ENCODE data around the gene CXCL10.
A peak's percentile ranks its signal among the peaks of the same experiment; 100 is the strongest.
"Not testable (repeated sequence)": the region's sequence is repeated elsewhere in the genome, so short reads cannot be mapped to it uniquely, and the experiment has no call there.

CXCL10 gene

GRCh38 chr4:76023389-76023788 is at the start of gene CXCL10:
TSS of gene CXCL10 (minus strand) at chr4:76023497. CDS start at chr4:76023431, 66 bp downstream.
- DNase-seq (ENCODE audit: low read depth in 2 of 2) = no peak

DNA sequence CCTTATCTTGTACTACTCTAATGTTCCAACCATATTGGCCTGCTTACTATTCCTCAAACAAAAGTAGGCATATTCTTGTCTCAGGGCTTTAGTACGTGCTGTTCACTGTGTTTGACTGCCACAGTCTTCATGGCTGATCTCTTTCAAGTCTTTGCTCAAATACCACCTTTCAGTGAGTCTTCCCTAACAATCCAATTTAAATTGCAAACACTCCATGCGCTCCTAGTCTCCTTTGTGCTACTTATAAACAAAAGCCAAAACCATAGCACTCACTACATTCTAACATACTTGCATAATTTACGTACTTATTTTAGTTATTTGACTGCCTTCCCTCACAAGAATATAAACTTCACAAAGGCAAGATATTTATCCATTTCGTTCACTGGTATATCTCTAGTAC is 49.5 kb upstream of the CXCL10 start:
- no peak for DNase-seq (ENCODE audit: low read depth in 2 of 2)

DNA sequence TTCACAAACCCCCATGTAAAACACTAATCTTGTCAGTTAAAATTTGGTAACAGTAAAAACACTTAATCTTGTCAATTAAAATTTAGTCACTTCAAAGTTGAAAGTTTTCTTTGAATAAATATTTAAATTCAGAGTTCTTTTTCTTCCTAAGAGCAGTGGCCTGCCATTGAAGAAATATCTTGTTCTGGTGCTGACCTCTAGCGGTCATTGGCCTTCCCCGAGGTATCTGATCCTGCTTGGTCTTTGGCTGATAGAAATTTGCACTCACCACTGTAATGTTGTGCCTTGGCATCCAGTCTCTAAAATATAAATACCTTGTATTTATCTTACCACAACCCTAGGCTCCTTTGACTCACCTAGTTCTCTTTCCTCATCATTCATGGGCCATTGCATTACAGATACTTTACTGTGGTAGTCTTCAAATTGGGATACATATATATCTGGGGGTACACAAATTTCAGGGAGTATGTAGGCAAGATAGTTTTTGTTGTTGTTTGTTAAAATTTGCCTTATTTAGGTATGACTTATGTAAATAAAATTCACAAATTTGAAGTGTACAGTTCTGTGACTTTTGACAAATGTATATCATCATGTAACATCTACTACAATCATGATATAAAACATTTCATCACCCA is 44.5 kb upstream of the CXCL10 start:
- peak; percentile 34 to 35 for DNase-seq (ENCODE audit: low read depth in 2 of 2)

- DNase-seq (ENCODE audit: low read depth in 2 of 2) = no peak
Measured at GRCh38 chr4:76066546-76066945, 43.2 kb upstream of the CXCL10 start.

- DNase-seq (ENCODE audit: low read depth in 2 of 2) = no peak
Measured at GRCh38 chr4:76061982-76062381, 38.7 kb upstream of the CXCL10 start.

DNA sequence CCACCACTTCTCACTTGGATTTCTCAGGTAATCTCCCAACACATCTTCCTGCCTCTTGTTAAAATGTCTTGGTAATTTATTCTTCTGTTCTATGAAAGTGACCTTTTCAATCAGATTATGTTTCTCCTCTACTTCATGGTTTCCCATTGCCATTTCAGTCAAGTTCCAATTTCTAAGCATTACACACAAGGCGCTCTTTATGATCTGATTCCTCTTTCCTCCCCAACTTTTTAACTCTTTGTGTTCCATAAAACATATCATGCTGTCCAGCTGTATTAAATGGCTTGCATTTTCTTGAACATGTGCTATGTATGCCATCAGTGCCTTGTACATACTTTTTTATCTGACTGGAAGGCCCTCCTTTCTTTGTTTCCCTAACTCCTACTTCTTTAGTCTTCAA is 38.1 kb upstream of the CXCL10 start:
- DNase-seq (ENCODE audit: low read depth in 2 of 2) = no peak

DNA sequence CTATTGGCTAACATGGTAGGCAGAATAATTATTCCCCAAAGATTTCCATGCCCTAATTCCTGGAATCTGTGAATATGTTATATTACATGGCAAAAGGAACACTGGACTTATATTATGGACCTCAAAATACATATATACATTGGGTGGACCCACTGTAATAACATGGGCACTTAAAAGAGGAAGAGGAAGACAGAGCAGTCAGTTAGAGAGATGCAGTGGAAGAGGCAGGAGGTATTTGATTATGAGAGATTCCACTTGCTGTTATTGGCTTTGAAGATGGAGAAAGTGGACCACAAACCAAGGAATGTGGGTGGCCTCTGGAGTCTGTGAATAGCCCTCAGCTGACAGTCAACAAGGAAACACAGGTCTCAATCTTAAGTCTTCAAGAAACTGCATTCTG is 37.2 kb upstream of the CXCL10 start:
- no peak for DNase-seq (ENCODE audit: low read depth in 2 of 2)

DNA sequence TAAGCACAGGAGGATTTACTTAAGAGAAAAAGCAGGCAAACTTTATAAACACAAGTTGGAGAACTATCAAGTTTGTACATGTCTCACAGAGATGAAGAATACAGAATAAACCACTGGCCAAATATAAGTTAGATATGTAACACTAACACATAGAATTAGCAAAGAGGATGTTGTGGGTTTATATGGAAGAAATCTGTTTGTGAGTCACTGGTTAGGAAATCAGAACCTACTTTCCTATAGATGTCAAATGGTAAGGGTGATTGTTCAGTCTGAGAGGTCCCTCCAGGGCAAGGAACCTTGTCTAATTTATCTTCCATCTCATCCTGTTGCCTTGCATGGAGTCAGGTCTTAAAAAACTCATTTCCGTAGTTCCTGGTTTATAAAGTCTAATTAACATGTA is 36.5 kb upstream of the CXCL10 start:
- no peak for DNase-seq (ENCODE audit: low read depth in 2 of 2)

- DNase-seq (ENCODE audit: low read depth in 2 of 2) = no peak
Measured at GRCh38 chr4:76058888-76059426, 35.7 kb upstream of the CXCL10 start.

GRCh38 chr4:76058302-76058701 is 35.0 kb upstream of the CXCL10 start:
- DNase-seq (ENCODE audit: low read depth in 2 of 2) = no peak

DNA sequence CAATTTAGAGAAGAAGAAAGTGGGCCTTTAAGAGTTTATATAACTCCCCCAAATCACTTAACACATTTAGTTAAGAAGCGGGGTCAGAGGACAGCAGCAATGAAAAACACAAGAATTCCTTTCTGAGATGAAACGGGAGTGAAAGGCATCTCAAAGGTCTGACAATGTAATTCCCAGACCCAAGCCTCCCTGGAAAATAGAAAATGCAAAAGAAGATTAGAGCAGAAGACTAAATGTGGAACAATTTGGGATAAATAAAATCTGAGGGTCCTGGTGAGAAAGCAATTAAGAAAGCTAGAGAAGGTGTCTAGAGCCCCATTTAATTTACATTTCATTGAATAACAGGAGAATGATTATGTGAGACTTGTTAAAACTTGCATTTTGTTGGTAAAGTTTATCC is 32.1 kb upstream of the CXCL10 start:
- no peak for DNase-seq (ENCODE audit: low read depth in 2 of 2)

DNA sequence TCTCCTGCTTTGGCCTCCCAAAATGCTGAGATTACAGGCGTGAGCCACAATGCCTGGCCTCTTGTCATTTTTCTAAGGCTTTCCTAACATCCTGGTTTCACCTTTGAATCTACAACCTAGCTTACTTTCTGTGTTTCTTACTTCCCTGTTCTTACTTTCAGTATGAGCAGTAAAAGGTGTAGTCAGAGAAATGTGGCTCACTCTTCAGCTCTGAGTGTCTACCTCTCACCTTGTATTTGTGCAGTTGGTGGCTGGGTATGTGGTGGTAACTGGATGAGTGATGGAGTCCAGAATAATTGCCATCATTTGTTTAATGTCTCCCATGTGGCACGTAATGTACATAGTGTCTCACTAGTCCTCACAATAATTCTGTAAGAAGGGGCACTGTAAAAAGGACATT is 31.7 kb upstream of the CXCL10 start:
- DNase-seq (ENCODE audit: low read depth in 2 of 2) = no peak

DNA sequence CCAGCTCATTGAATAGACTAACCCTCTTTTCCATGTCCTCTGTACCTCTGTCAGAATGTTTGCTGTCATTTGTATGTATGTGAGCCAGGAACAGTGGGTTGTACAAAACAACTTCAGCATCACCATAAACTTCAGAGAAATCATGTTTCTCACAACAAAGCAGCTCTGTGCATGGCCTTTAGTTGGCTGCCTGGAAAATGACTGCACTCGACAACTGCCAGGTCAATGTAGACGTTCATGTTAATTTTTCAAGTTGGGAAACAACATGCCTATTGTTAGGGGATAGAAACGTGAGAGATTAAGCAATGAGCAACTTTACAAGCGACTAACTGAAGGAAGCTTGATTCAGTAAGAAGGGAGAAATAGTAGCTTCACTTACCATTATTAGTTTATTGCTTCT is 30.4 kb upstream of the CXCL10 start:
- DNase-seq (ENCODE audit: low read depth in 2 of 2) = no peak

DNA sequence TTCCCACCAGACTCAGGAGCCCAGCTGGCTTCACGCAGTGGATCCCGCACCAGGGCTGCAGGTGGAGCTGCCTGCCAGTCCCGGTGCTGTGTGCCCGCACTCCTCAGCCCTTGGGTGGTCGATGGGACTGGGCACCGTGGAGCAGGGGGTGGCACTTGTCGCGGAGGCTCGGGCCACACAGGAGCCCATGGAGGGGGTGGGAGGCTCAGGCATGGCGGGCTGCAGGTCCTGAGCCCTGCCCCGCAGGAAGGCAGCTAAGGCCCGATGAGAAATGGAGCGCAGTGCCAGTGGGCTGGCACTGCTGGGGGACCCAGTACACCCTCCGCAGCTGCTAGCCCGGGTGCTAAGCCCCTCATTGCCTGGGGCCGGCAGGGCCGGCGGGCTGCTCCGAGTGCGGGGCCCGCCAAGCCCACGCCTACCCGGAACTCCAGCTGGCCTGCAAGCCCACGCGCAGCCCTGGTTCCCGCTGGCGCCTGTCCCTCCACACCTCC is 27.3 kb upstream of the CXCL10 start:
- not testable (repeated sequence) for DNase-seq (ENCODE audit: low read depth in 2 of 2)

DNA sequence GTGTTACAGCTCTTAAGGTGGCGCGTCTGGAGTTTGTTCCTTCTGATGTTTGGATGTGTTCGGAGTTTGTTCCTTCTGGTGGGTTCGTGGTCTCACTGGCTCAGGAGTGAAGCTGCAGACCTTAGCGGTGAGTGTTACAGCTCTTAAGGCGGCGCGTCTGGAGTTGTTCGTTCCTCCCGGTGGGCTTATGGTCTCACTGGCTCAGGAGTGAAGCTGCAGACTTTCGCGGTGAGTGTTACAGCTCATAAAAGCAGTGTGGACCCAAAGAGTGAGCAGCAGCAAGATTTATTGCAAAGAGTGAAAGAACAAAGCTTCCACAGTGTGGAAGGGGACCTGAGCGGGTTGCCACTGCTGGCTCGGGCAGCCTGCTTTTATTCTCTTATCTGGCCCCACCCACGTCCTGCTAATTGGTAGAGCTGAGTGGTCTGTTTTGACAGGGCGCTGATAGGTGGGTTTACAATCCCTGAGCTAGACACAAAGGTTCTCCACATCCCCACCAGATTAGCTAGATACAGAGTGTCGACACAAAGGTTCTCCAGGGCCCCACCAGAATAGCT is 26.6 kb upstream of the CXCL10 start:
- DNase-seq (ENCODE audit: low read depth in 2 of 2) = not testable (repeated sequence)

DNA sequence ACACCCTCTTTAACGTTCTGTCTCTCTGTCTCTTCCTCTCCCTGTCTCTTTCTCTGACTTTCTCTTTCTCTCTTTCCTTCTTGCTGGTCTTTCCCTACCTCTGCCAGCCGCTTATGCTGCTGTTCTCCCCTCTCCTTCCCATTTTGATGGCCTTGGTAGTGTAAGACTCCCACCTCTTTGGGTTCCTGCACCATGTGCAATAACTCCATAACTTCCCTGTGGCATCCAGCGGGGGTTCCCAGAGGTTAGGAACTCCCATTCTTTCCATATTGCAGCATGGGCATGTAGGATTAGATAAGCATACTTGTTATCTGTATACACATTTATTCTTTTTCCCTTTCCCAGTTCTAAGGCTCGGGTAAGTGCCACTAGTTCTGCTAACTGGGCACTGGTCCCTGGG is 21.4 kb upstream of the CXCL10 start:
- DNase-seq (ENCODE audit: low read depth in 2 of 2) = not testable (repeated sequence)

GRCh38 chr4:76043306-76043705 is 20.0 kb upstream of the CXCL10 start:
- not testable (repeated sequence) for DNase-seq (ENCODE audit: low read depth in 2 of 2)

DNA sequence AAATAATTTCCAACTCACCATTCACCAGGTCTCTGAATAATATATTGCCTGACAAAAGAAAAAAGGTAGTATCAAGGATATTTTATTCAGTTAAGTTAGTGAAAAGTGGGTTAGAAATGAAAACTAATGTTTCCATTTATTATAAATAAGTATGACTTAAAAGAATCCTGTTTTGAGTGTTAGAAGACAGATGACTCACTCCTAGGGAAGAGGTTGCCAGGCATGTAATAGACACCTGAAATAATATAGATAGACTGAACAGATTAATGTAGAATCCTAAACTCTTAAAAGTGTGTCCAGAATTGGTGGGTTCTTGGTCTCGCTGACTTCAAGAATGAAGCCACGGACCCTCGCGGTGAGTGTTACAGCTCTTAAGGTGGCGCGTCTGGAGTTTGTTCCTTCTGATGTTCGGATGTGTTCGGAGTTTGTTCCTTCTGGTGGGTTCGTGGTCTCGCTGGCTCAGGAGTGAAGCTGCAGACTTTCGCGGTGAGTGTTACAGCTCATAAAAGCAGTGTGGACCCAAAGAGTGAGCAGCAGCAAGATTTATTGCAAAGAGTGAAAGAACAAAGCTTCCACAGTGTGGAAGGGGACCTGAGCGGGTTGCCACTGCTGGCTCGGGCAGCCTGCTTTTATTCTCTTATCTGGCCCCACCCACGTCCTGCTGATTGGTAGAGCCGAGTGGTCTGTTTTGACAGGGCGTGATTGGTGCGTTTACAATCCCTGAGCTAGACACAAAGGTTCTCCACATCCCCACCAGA is 19.1 kb upstream of the CXCL10 start:
- DNase-seq (ENCODE audit: low read depth in 2 of 2) = not testable (repeated sequence)

GRCh38 chr4:76036855-76037254 is 13.6 kb upstream of the CXCL10 start:
- DNase-seq (ENCODE audit: low read depth in 2 of 2) = no peak

- no peak for DNase-seq (ENCODE audit: low read depth in 2 of 2)
Measured at GRCh38 chr4:76035799-76036380, 12.6 kb upstream of the CXCL10 start, which contains the start of gene CXCL11. TSS of gene CXCL11 (minus strand) at chr4:76036070. CDS start at chr4:76035987, 83 bp downstream.

GRCh38 chr4:76035141-76035540 is 11.8 kb upstream of the CXCL10 start:
- no peak for DNase-seq (ENCODE audit: low read depth in 2 of 2)

DNA sequence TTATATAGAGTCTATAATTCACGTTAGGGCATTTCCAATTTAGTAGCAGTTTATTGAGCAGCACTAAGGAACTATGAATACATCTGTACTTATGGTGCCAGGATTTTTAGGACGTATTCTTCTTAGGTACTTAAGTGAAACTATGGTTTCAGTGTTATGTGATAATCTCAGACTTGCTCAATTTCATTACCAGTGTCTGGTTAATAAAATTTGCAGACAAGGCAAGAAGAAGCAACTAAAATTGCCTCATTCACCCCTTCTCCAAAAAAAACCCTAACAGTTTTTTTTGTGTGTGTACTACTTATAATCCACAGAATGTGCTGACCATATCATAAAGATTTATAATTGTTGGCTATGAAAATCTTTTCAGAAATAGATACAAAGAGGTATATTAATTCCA is 6.0 kb upstream of the CXCL10 start:
- DNase-seq (ENCODE audit: low read depth in 2 of 2) = no peak

All from fibroblast of skin of left biceps (primary cell).